GM21367 (cell line): ENCODE results near the gene C2orf69.

Source experiments
- ATAC-seq: cut with Tn5 transposase; IDR thresholded peaks from one replicate; pipeline ENCODE4 v1.9.1; 2021; ENCODE audit not compliant: unreplicated experiment

The C2orf69 gene, protein sequence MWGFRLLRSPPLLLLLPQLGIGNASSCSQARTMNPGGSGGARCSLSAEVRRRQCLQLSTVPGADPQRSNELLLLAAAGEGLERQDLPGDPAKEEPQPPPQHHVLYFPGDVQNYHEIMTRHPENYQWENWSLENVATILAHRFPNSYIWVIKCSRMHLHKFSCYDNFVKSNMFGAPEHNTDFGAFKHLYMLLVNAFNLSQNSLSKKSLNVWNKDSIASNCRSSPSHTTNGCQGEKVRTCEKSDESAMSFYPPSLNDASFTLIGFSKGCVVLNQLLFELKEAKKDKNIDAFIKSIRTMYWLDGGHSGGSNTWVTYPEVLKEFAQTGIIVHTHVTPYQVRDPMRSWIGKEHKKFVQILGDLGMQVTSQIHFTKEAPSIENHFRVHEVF

GRCh38 chr2:199911052-199911876, at the start of gene C2orf69:
TSS of gene C2orf69 (plus strand) at chr2:199911293. CDS start at chr2:199911439, 146 bp downstream.
- peak; percentile 86 for ATAC-seq

DNA sequence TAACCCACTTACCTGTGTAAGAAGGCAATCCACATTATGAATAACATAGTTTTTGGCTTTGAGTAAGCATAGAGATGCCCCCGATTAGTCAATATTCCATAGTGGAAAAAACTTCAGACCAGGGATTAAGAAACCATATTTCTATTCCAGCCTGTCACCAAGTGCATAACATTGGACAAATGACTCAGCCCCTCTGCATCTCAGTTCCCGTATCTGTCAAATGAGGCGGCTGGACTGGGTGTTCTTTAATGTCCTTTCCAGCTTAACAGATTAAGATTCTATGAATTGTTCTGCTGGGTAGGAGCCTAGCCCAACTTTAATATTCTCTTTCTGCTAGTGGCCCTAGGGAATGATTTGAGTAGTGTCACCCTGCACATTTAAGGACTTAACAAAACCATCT, 48.3 kb upstream of the C2orf69 start:
- no peak for ATAC-seq

- no peak for ATAC-seq
Observed at GRCh38 chr2:199865905-199866304, 45.2 kb upstream of the C2orf69 start.

- ATAC-seq = no peak
Observed at GRCh38 chr2:199868431-199869226, 42.5 kb upstream of the C2orf69 start.

DNA sequence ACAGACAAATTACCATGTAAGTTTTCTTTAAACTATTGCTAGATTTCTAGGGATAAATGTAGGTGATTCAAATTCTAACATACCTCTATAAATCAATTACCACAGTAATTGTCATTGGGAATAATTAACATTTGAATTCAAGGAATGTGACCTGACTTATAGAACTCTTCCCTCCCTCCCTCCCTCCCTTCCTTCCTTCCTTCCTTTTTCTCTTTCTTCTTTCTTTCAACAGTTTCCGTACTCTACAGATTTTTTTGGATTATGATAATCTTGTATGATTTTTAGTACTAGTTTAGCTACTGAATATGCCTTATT, 41.9 kb upstream of the C2orf69 start:
- no peak for ATAC-seq

DNA sequence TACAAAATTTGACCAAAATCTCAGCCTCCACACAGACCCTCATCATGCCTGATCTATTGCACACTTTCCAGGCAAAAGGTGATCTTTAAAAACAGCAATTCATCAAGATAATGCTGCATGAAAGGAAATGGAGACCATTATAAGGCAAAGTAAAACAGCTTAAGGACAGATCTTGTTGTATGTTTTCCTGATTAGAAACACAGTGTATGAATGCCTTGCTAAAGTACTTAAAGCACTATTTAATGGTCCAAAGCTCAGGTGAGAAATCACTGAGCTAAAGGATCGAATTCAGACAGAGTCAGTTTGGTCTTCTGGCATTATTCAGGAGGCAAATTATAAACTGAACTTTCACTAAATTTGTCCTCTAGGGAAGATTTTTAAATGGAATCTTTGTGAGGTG, 41.4 kb upstream of the C2orf69 start:
- ATAC-seq = no peak

DNA sequence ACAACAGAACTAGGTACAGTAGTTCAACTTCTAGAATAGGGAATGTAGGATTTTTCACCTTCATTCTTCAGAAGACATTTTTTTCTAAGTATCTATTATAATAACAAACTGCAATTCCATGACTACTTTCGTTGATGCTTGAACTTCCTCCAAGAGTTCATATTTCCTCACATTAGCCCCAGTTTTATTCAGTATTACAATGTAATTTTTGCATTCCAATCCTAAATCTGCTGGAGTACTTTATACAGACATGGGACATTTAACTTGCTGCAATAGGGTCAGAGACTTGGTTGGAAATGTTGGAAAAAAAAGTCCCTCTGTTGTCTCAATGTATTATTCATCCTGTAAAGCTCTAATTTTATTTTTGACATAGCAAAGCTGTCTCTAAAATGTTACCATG, 40.5 kb upstream of the C2orf69 start:
- ATAC-seq = no peak

GRCh38 chr2:199874209-199874608, 36.9 kb upstream of the C2orf69 start:
- ATAC-seq = no peak

GRCh38 chr2:199875400-199875799, 35.7 kb upstream of the C2orf69 start:
- ATAC-seq = no peak

DNA sequence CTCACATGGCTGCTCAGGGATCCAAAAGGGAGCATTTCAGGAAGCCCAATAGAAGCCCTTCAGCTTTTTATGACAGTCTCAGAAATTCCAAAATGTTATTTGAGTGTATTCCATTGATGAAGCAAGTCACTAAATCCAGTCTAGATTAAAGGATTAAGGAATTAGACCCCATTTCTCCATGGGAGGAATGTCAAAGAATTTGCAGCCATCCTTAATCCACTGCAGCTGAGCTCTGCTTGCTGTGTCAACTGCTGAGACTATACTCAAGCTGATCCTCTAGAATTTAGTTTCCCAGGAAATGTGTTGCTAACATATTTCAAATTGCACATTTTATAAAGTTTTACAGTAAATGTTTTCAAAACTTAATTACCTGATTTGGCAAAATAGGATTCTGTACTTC, 28.4 kb upstream of the C2orf69 start:
- ATAC-seq = no peak

DNA sequence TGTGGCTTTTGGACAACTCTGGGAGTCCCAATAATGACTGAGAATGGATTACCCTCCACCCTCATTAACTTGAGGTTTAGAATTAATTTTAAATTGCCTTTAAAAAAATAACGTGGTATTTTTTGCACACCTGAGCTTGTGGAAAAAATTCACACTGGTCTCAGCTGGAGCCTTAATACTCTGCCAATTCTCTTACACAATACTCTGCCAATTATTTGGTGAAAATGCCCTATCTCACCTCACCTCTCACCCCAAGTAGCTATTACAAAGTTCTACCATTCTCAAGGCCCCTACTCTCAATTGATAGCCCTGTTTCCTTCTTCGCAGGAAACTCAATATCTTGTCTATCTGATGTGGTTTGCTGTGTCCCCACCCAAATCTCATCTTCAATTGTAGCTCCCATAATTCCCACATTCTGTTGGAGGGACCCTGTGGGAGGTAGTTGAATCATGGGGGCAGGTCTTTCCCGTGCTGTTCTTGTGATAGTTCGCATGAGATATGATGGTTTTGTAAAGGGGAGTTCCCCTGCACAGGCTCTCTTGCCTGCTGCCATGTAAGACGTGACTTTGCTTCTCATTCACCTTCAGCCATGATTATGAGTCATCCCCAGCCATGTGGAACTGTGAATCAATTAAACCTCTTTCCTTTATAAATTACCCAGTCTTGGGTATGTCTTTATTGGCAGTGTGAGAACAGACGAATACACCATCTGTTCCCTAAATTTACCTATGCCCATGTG, 27.4 kb upstream of the C2orf69 start:
- no peak for ATAC-seq

DNA sequence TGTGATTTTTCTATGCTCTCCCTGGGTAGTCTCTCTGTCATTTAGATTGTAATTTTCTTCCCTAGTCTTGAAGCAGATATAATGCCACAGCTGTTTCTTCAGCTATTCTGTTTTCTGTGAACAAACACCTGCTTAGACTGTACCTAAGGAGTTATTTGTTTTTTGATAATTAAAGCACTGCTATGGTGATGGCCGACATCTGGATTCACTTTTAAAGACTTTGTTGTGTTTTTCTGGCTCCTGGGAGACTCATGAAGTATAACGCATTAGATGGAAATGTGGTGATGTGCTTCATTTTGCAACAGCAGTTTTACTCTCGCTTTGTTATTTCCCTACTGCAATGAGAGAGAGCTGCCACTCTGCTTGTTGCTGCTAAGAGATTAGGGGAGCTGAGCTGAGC, 15.7 kb upstream of the C2orf69 start:
- no peak for ATAC-seq

- ATAC-seq = no peak
Observed at GRCh38 chr2:199896617-199897016, 14.5 kb upstream of the C2orf69 start.

- ATAC-seq = no peak
Observed at GRCh38 chr2:199901942-199902341, 9.2 kb upstream of the C2orf69 start.

- ATAC-seq = no peak
Observed at GRCh38 chr2:199902486-199903110, 8.5 kb upstream of the C2orf69 start.

DNA sequence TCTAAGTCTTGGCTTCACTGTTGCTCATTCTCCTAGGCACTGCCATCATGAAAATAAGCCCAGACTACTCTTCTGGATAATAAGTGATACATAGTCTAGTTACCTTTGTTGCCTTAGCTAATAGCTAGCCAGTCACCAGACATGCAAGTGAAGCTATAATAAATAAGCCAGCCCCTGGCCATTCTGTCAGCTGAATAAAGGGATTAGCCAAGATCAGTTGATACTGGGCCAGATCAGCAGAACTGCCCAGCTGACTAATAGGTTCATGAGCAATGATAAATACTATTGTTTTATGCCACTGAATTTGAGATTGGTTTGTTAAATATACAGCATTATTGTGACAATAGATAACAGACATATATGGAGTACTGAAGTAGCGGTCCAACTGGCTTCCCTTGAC, 8.0 kb upstream of the C2orf69 start:
- ATAC-seq = no peak

DNA sequence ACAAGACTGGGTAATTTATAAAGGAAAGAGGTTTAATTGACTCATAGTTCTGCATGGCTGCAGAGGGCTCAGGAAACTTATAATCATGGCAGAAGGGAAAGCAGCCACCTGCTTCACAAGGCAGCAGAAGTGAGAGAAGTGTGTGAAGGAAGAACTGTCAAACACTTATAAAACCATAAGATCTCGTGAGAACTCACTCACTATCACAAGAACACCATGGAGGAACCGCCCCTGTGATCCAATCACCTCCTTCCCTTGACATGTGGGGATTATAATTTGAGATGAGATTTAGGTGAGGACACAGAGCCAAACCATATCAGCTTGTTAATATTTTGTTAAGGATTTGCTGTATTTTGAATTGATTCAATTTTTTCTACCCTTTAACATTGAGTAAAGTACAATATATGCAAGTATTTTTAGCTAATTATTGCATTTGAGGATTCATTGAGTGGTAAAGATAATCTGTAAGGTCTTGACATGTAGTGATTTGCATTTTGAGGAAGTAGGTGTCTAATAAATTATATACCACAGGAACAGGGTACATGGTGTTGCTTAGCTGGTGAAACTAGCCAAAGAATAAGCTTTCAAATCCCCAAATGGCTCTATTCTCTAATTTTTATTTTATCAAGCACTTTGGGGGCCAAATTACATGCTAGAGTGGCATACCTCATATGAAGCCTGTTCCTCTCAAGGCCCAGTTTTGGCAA, 3.9 kb upstream of the C2orf69 start:
- no peak for ATAC-seq

- ATAC-seq = no peak
Observed at GRCh38 chr2:199910338-199911051, 598 bp upstream of the C2orf69 start.

GRCh38 chr2:199911877-199912161, 726 bp downstream of the C2orf69 start:
- ATAC-seq = no peak
